Pons (tissue), 1 donor: ENCODE measurements around the gene PCNA.
"Not testable (repeated sequence)": the region's sequence is repeated elsewhere in the genome, so short reads cannot be mapped to it uniquely, and the experiment has no call there.

Source experiments
- DNase-seq: peaks from one replicate; pipeline ENCODE4 v3.0.0-alpha.2; 2016; ENCODE audit warnings: low spot score

Gene PCNA

GRCh38 chr20:5141615-5142014, 21.9 kb upstream of the PCNA start:
- peak; percentile 94 for DNase-seq

GRCh38 chr20:5140195-5140594, 20.4 kb upstream of the PCNA start:
- DNase-seq = peak; percentile 80

- no peak for DNase-seq
Measured at GRCh38 chr20:5136096-5136495, 16.3 kb upstream of the PCNA start.

GRCh38 chr20:5135363-5136012, 15.7 kb upstream of the PCNA start:
- peak; percentile 83 for DNase-seq

GRCh38 chr20:5133998-5134397, 14.2 kb upstream of the PCNA start:
- DNase-seq = no peak

- DNase-seq = no peak
Measured at GRCh38 chr20:5131502-5131901, 11.7 kb upstream of the PCNA start.

GRCh38 chr20:5128886-5129285, 9.1 kb upstream of the PCNA start:
- no peak for DNase-seq

GRCh38 chr20:5127859-5128424, 8.2 kb upstream of the PCNA start:
- no peak for DNase-seq

GRCh38 chr20:5127204-5127858, 7.6 kb upstream of the PCNA start:
- no peak for DNase-seq

- DNase-seq = peak; percentile 99
Measured at GRCh38 chr20:5126512-5127203, 6.9 kb upstream of the PCNA start, which contains the start of gene CDS2. CDS2 (plus strand) TSS chr20:5127008; CDS start chr20:5127093, 85 bp downstream.

GRCh38 chr20:5122873-5123260, 3.1 kb upstream of the PCNA start:
- no peak for DNase-seq

- DNase-seq = no peak
Measured at GRCh38 chr20:5120185-5120476, 373 bp upstream of the PCNA start.

GRCh38 chr20:5119143-5119434, 669 bp downstream of the PCNA start:
- no peak for DNase-seq

- no peak for DNase-seq
Measured at GRCh38 chr20:5118220-5119142, 1.3 kb downstream of the PCNA start.

- DNase-seq = no peak
Measured at GRCh38 chr20:5116875-5117274, 2.9 kb downstream of the PCNA start.

- DNase-seq = no peak
Measured at GRCh38 chr20:5114403-5114802, 5.4 kb downstream of the PCNA start.

GRCh38 chr20:5113615-5113986, 6.2 kb downstream of the PCNA start:
- DNase-seq = no peak

- DNase-seq = peak; percentile 85
Measured at GRCh38 chr20:5109276-5109675, 10.5 kb downstream of the PCNA start.

GRCh38 chr20:5104479-5104878, 15.3 kb downstream of the PCNA start:
- DNase-seq = no peak

- peak; percentile 74 for DNase-seq
Measured at GRCh38 chr20:5100684-5101347, 18.9 kb downstream of the PCNA start.

- DNase-seq = not testable (repeated sequence)
Measured at GRCh38 chr20:5099909-5100308, 19.8 kb downstream of the PCNA start.

- DNase-seq = not testable (repeated sequence)
Measured at GRCh38 chr20:5099009-5099408, 20.7 kb downstream of the PCNA start.
